Lung (tissue), 12 donors: ENCODE measurements around the gene UBA5. TPM values are rescaled to one million over a fixed set of nuclear protein-coding genes. Genes with fewer than 3 reads are reported as not detected.

ENCODE experiments used
- ATAC-seq: fragments of 200-7000 bp; cut with Tn5 transposase; one replicate; pipeline ENCODE4 v1.9.1; 2020; ENCODE audit warnings: moderate number of reproducible peaks; ENCODE audit not compliant: insufficient read depth, low FRiP score
- DNase-seq, 3 donors: peaks; one replicate each; pipeline ENCODE4 v3.0.0-alpha.2; 2013 to 2017
- H3K27ac ChIP-seq, 2 donors: one replicate each; pipeline ENCODE4 v1.5.1; 2013; ENCODE audit warnings: mild to moderate bottlenecking in 2 of 2, moderate library complexity in 2 of 2, control low read depth in 1 of 2, inconsistent platforms in 1 of 2, low read depth in 1 of 2, low read length in 1 of 2
- H3K27me3 ChIP-seq, 3 donors: one replicate each; pipeline ENCODE4 v1.5.1; 2013; ENCODE audit warnings: low read length in 2 of 3; ENCODE audit not compliant: control insufficient read depth in 3 of 3, insufficient read depth in 3 of 3
- H3K36me3 ChIP-seq, 4 donors: one replicate each; pipeline ENCODE4 v1.5.1; 2013; ENCODE audit warnings: low read length in 4 of 4, mild to moderate bottlenecking in 1 of 4, moderate library complexity in 1 of 4; ENCODE audit not compliant: control insufficient read depth in 4 of 4, insufficient read depth in 4 of 4
- H3K4me1 ChIP-seq, 5 donors: one replicate each; pipeline ENCODE4 v1.5.1; 2013; ENCODE audit warnings: low read length in 5 of 5, mild to moderate bottlenecking in 2 of 5, moderate library complexity in 1 of 5; ENCODE audit not compliant: control insufficient read depth in 5 of 5, insufficient read depth in 5 of 5
- H3K4me3 ChIP-seq: one replicate; pipeline ENCODE4 v1.5.1; 2013; ENCODE audit warnings: mild to moderate bottlenecking, control low read depth, moderate library complexity
- H3K9ac ChIP-seq, 2 donors: one replicate each; pipeline ENCODE4 v1.5.1; 2013; ENCODE audit warnings: low read length in 2 of 2, control low read depth in 1 of 2; ENCODE audit not compliant: insufficient read depth in 1 of 2
- H3K9me3 ChIP-seq, 4 donors: one replicate each; pipeline ENCODE4 v1.5.1; 2013; ENCODE audit warnings: low read length in 3 of 4, mild to moderate bottlenecking in 1 of 4, moderate library complexity in 1 of 4; ENCODE audit not compliant: control insufficient read depth in 4 of 4, insufficient read depth in 3 of 4
- CTCF ChIP-seq: IDR thresholded peaks from 2 replicates; pipeline ENCODE4 v1.5.1; 2012; ENCODE audit warnings: mild to moderate bottlenecking; ENCODE audit errors: control extremely low read depth, extremely low read depth
- WGBS, 2 donors: extraction: QIAGEN DNeasy Blood & Tissue Kit; methylation state at CpG; one replicate each; pipeline ENCODE4 v1.1.7; 2013; 5-methylcytosine and 5-hydroxymethylcytosine counted together
- polyA plus RNA-seq, 2 donors: library from polyadenylated mRNA; stranded (reverse); fragments of 200-250 nt; gene quantifications; one replicate each; pipeline ENCODE4 v1.2.1, GENCODE V29; 2013
- total RNA-seq, 2 donors: library from RNA; depleted of rRNA in 1 of 2; stranded (reverse); fragments of >200 nt in 1 of 2; gene quantifications; one replicate each; pipeline ENCODE4 v1.2.1, GENCODE V29; 2014 to 2021
- donor health status: control.
- donor health status: control.
- donor health status: Bipolar disorder and iron deficiency.
- donor health status: healthy.
- donor health status: DM: yes; HTN: yes; CAD: no.

Gene UBA5
- total and polyA plus RNA-seq, 4 donors: 22.6 to 68.2 (median 33.9) TPM

- Histone ChIP-seq H3K9ac (peak overlapping the region; percentile 69 to 90), H3K4me3 (peak overlapping the region; percentile 85), H3K4me1 (peaks cover 0 to 19% (median 17%) of the 10 kb centered on the region in 5 donors), H3K27ac (peak overlapping the region; percentile 97 to 99), H3K36me3 (peaks cover 1 to 13% (median 5%) of the 10 kb centered on the region in 4 donors), H3K27me3 (no peaks in the 10 kb centered on the region), H3K9me3 (no peaks in the 10 kb centered on the region)
- peak; percentile 74 to 78 (median 76) for DNase-seq
- TF ChIP-seq CTCF: no peak
- 3 to 4% methylated on average over 44 to 47 of the region's 47 CpGs for WGBS, 2 donors
- peak; percentile 20 for ATAC-seq
Measured at GRCh38 chr3:132721479-132722164, 61.5 kb downstream of the UBA5 start.

- peak; percentile 88 for ATAC-seq
- no peaks in the 10 kb centered on the region for H3K9me3 ChIP-seq
- DNase-seq: peak; percentile 98 to 100 (median 98)
- TF ChIP-seq CTCF: no peak
- H3K27ac ChIP-seq: peak within 1 kb of the TSS; percentile 97 to 99
- H3K36me3 ChIP-seq: peaks cover 0 to 12% (median 4%) of the 10 kb centered on the region in 4 donors
- peak within 1 kb of the TSS; percentile 84 to 90 for H3K9ac ChIP-seq
- WGBS, 2 donors: 2 to 3% methylated on average over 61 to 94 of the region's 96 CpGs
- H3K27me3 ChIP-seq: no peaks in the 10 kb centered on the region
- H3K4me3 ChIP-seq: peak within 1 kb of the TSS; percentile 85
- peaks cover 0 to 19% (median 17%) of the 10 kb centered on the region in 5 donors for H3K4me1 ChIP-seq
Measured at GRCh38 chr3:132722165-132723023, 62.3 kb downstream of the UBA5 start, which contains the start of gene NPHP3. Gene NPHP3, minus strand, starts transcription at chr3:132722409. Its CDS starts 54 bp downstream, at chr3:132722355.

- Histone ChIP-seq H3K36me3 (peaks cover 0 to 11% (median 4%) of the 10 kb centered on the region in 4 donors), H3K9ac (peak overlapping the region in 1 of 2 donors; percentile 84), H3K4me3 (peak overlapping the region; percentile 69), H3K9me3 (no peaks in the 10 kb centered on the region), H3K27me3 (no peaks in the 10 kb centered on the region), H3K4me1 (peaks cover 0 to 19% (median 17%) of the 10 kb centered on the region in 5 donors), H3K27ac (peak overlapping the region; percentile 81 to 95)
- whole genome bisulfite sequencing, 2 donors: 9 to 10% methylated on average over 19 of the region's 19 CpGs
- DNase-seq (peak in 1 of 3 donors; percentile 96), ATAC-seq (peak; percentile 19)
- TF ChIP-seq CTCF: no peak
Measured at GRCh38 chr3:132723024-132723950, 63.2 kb downstream of the UBA5 start.
